ENCODE measurements around the gene PHIP. TPM values are rescaled to one million over a fixed set of nuclear protein-coding genes. Genes with fewer than 3 reads are reported as not detected.
"Not testable (repeated sequence)": the region's sequence is repeated elsewhere in the genome, so short reads cannot be mapped to it uniquely, and the experiment has no call there.

PHIP gene
- total RNA-seq, 1 donor from 2014 or later: 129 TPM

- H3K4me1 Mint-ChIP-seq: no peaks in the 10 kb centered on the region
- H3K4me3 Mint-ChIP-seq: no peak overlapping the region
- TF ChIP-seq EZH2phosphoT487 (IDR thresholded peaks at IDR 0.05): no peak
- no peak for TF ChIP-seq CTCF (IDR thresholded peaks at IDR 0.05)
- no peak for TF ChIP-seq EZH2 (IDR thresholded peaks at IDR 0.05)
- Histone ChIP-seq H4K20me1 (ENCODE audit: low read depth) (no peaks in the 10 kb centered on the region), H3K4me1 (no peaks in the 10 kb centered on the region), H3K9me3 (ENCODE audit: low read depth) (no peaks in the 10 kb centered on the region), H3K27ac (no peak overlapping the region), H3F3A (ENCODE audit: low read depth) (no peaks in the 10 kb centered on the region), H3K79me2 (ENCODE audit: low read depth) (no peaks in the 10 kb centered on the region), H3K9ac (no peak overlapping the region), H3K4me3 (no peak overlapping the region), H3K27me3 (no peaks in the 10 kb centered on the region), H3K36me3 (no peaks in the 10 kb centered on the region), H2AFZ (replicated peaks) (no peak overlapping the region), H3K4me2 (no peak overlapping the region)
- H3K27me3 Mint-ChIP-seq (ENCODE audit: insufficient read depth, low read depth): peaks cover 2% of the 10 kb centered on the region
- DNase-seq (ENCODE audit: low spot score): no peak
- H3K9me3 Mint-ChIP-seq: no peaks in the 10 kb centered on the region
- H3K36me3 Mint-ChIP-seq: no peaks in the 10 kb centered on the region
- H3K27ac Mint-ChIP-seq: peak overlapping the region; percentile 34
Observed at GRCh38 chr6:79101164-79101563, 23.1 kb upstream of the PHIP start.

- no peak overlapping the region for H3K9ac ChIP-seq
- H3K36me3 ChIP-seq: no peaks in the 10 kb centered on the region
- Mint-ChIP-seq H3K4me3 (no peak overlapping the region), H3K36me3 (no peaks in the 10 kb centered on the region), H3K27ac (no peak overlapping the region), H3K27me3 (ENCODE audit: insufficient read depth, low read depth) (peaks cover 2% of the 10 kb centered on the region), H3K4me1 (no peaks in the 10 kb centered on the region), H3K9me3 (no peaks in the 10 kb centered on the region)
- no peak overlapping the region for H3K27ac ChIP-seq
- no peaks in the 10 kb centered on the region for H3K27me3 ChIP-seq
- H3F3A ChIP-seq (ENCODE audit: low read depth): no peaks in the 10 kb centered on the region
- no peak overlapping the region for H3K4me3 ChIP-seq
- no peaks in the 10 kb centered on the region for H4K20me1 ChIP-seq (ENCODE audit: low read depth)
- no peaks in the 10 kb centered on the region for H3K79me2 ChIP-seq (ENCODE audit: low read depth)
- no peak for DNase-seq (ENCODE audit: low spot score)
- H3K9me3 ChIP-seq (ENCODE audit: low read depth): no peaks in the 10 kb centered on the region
- H3K4me2 ChIP-seq: no peak overlapping the region
- no peaks in the 10 kb centered on the region for H3K4me1 ChIP-seq
- TF ChIP-seq EZH2 (IDR thresholded peaks at IDR 0.05): no peak
- no peak for TF ChIP-seq CTCF (IDR thresholded peaks at IDR 0.05)
- no peak for TF ChIP-seq EZH2phosphoT487 (IDR thresholded peaks at IDR 0.05)
- no peak overlapping the region for H2AFZ ChIP-seq (replicated peaks)
Observed at GRCh38 chr6:79100304-79100703, 22.2 kb upstream of the PHIP start.

- Mint-ChIP-seq H3K4me3 (no peak overlapping the region), H3K9me3 (no peaks in the 10 kb centered on the region), H3K36me3 (no peaks in the 10 kb centered on the region), H3K4me1 (no peaks in the 10 kb centered on the region), H3K27me3 (ENCODE audit: insufficient read depth, low read depth) (no peaks in the 10 kb centered on the region), H3K27ac (no peak overlapping the region)
- H3K27ac ChIP-seq: no peak overlapping the region
- H4K20me1 ChIP-seq (ENCODE audit: low read depth): no peaks in the 10 kb centered on the region
- no peaks in the 10 kb centered on the region for H3K36me3 ChIP-seq
- no peaks in the 10 kb centered on the region for H3K4me1 ChIP-seq
- H3K9me3 ChIP-seq (ENCODE audit: low read depth): no peaks in the 10 kb centered on the region
- no peaks in the 10 kb centered on the region for H3K27me3 ChIP-seq
- no peak for DNase-seq (ENCODE audit: low spot score)
- H3F3A ChIP-seq (ENCODE audit: low read depth): no peaks in the 10 kb centered on the region
- no peaks in the 10 kb centered on the region for H3K79me2 ChIP-seq (ENCODE audit: low read depth)
- TF ChIP-seq EZH2 (IDR thresholded peaks at IDR 0.05): no peak
- no peak for TF ChIP-seq CTCF (IDR thresholded peaks at IDR 0.05)
- no peak for TF ChIP-seq EZH2phosphoT487 (IDR thresholded peaks at IDR 0.05)
- no peak overlapping the region for H3K4me3 ChIP-seq
- no peak overlapping the region for H3K9ac ChIP-seq
- no peak overlapping the region for H2AFZ ChIP-seq (replicated peaks)
- no peak overlapping the region for H3K4me2 ChIP-seq
Observed at GRCh38 chr6:79094938-79095337, 16.9 kb upstream of the PHIP start.

- not testable (repeated sequence) for H3K9me3 Mint-ChIP-seq; H3K36me3 Mint-ChIP-seq; H3K4me3 ChIP-seq; H3K27ac Mint-ChIP-seq; H3K79me2 ChIP-seq (ENCODE audit: low read depth); H3K36me3 ChIP-seq; H3K27me3 ChIP-seq; H3K9ac ChIP-seq; H3K4me1 ChIP-seq; H3K27me3 Mint-ChIP-seq (ENCODE audit: insufficient read depth, low read depth); H3K9me3 ChIP-seq (ENCODE audit: low read depth); H3K27ac ChIP-seq; H3K4me3 Mint-ChIP-seq; H3K4me1 Mint-ChIP-seq; H3F3A ChIP-seq (ENCODE audit: low read depth); H2AFZ ChIP-seq (replicated peaks); H4K20me1 ChIP-seq (ENCODE audit: low read depth); H3K4me2 ChIP-seq
- peak; percentile 30 for TF ChIP-seq CTCF (IDR thresholded peaks at IDR 0.05)
- DNase-seq (ENCODE audit: low spot score): peak; percentile 37
Observed at GRCh38 chr6:79091801-79092200, 13.7 kb upstream of the PHIP start.
